ENCODE data around the gene SEPTIN8. TPM values are rescaled to one million over a fixed set of nuclear protein-coding genes. Genes with fewer than 3 reads are reported as not detected.

Gene SEPTIN8, protein sequence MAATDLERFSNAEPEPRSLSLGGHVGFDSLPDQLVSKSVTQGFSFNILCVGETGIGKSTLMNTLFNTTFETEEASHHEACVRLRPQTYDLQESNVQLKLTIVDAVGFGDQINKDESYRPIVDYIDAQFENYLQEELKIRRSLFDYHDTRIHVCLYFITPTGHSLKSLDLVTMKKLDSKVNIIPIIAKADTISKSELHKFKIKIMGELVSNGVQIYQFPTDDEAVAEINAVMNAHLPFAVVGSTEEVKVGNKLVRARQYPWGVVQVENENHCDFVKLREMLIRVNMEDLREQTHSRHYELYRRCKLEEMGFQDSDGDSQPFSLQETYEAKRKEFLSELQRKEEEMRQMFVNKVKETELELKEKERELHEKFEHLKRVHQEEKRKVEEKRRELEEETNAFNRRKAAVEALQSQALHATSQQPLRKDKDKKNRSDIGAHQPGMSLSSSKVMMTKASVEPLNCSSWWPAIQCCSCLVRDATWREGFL
- 34.9 and 35.9 TPM in 2 replicates for total RNA-seq

GRCh38 chr5:132777209-132778069, at the start of gene SEPTIN8:
SEPTIN8 (minus strand) TSS chr5:132777239; CDS start chr5:132777137, 102 bp downstream.
- peak; percentile 46 for DNase-seq (ENCODE audit: low spot score)
- peaks cover 29% of the 10 kb centered on the region for H3K4me1 Mint-ChIP-seq (ENCODE audit: low read depth)
- peak within 1 kb of the TSS; percentile 82 for H3K4me3 Mint-ChIP-seq (ENCODE audit: low read depth)
- intact Hi-C loops (cut with micrococcal nuclease) = loop anchor here (2.0 kb wide), 1 partner anchor 23 kb away; no protein-coding TSS in a partner anchor
- H3K27me3 Mint-ChIP-seq (ENCODE audit: low read depth) = peaks cover 65% of the 10 kb centered on the region
- peak within 1 kb of the TSS; percentile 76 for H3K27ac Mint-ChIP-seq
- H3K9me3 Mint-ChIP-seq = no peaks in the 10 kb centered on the region
- H3K36me3 Mint-ChIP-seq (ENCODE audit: low read depth) = peaks cover 2% of the 10 kb centered on the region

GRCh38 chr5:132826424-132827082, 49.5 kb upstream of the SEPTIN8 start:
- Mint-ChIP-seq H3K4me3 (ENCODE audit: low read depth) (peak overlapping the region; percentile 9), H3K4me1 (ENCODE audit: low read depth) (peaks cover 16% of the 10 kb centered on the region), H3K27me3 (ENCODE audit: low read depth) (peaks cover 69% of the 10 kb centered on the region), H3K9me3 (no peaks in the 10 kb centered on the region), H3K27ac (no peak overlapping the region), H3K36me3 (ENCODE audit: low read depth) (no peaks in the 10 kb centered on the region)
- intact Hi-C loops (cut with micrococcal nuclease) = no loop called here
- no peak for DNase-seq (ENCODE audit: low spot score)

GRCh38 chr5:132825834-132826391, 48.9 kb upstream of the SEPTIN8 start:
- Mint-ChIP-seq H3K4me1 (ENCODE audit: low read depth) (peaks cover 14% of the 10 kb centered on the region), H3K27ac (no peak overlapping the region), H3K27me3 (ENCODE audit: low read depth) (peaks cover 66% of the 10 kb centered on the region), H3K4me3 (ENCODE audit: low read depth) (peak overlapping the region; percentile 21), H3K36me3 (ENCODE audit: low read depth) (no peaks in the 10 kb centered on the region), H3K9me3 (no peaks in the 10 kb centered on the region)
- DNase-seq (ENCODE audit: low spot score) = no peak
- intact Hi-C loops (cut with micrococcal nuclease) = no loop called here

- Mint-ChIP-seq H3K27ac (no peak overlapping the region), H3K4me3 (ENCODE audit: low read depth) (peak overlapping the region; percentile 13), H3K36me3 (ENCODE audit: low read depth) (no peaks in the 10 kb centered on the region), H3K27me3 (ENCODE audit: low read depth) (peaks cover 66% of the 10 kb centered on the region), H3K9me3 (no peaks in the 10 kb centered on the region), H3K4me1 (ENCODE audit: low read depth) (peaks cover 17% of the 10 kb centered on the region)
- DNase-seq (ENCODE audit: low spot score) = no peak
- intact Hi-C loops (cut with micrococcal nuclease) = no loop called here
Observed at GRCh38 chr5:132825033-132825833, 48.2 kb upstream of the SEPTIN8 start.

DNA sequence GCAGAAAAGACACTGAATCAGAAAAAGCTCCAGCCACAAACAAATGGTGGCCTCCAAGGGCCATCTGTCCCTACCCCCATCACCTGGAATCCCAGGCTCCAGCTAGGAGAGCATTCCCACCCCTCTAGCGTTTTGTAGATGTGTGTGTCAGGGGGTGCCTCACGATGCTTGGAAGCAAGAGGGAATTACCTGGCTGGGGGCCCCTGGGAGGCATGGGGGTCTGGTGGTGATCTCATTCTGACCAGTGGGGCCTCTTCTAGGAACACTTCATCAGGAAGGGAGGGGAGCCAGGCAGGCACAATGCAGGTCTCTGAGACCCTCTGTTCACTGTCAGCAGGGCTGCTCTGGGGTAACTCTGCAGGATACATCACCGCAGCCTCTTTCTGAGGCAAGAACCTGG, 47.4 kb upstream of the SEPTIN8 start:
- peak overlapping the region; percentile 13 for H3K4me3 Mint-ChIP-seq (ENCODE audit: low read depth)
- peaks cover 65% of the 10 kb centered on the region for H3K27me3 Mint-ChIP-seq (ENCODE audit: low read depth)
- no peak overlapping the region for H3K27ac Mint-ChIP-seq
- H3K9me3 Mint-ChIP-seq = no peaks in the 10 kb centered on the region
- H3K36me3 Mint-ChIP-seq (ENCODE audit: low read depth) = no peaks in the 10 kb centered on the region
- intact Hi-C loops (cut with micrococcal nuclease) = loop anchor here (5.0 kb wide), 3 partner anchors 162 to 437 kb away; no protein-coding TSS in a partner anchor
- DNase-seq (ENCODE audit: low spot score) = no peak
- peaks cover 21% of the 10 kb centered on the region for H3K4me1 Mint-ChIP-seq (ENCODE audit: low read depth)

DNA sequence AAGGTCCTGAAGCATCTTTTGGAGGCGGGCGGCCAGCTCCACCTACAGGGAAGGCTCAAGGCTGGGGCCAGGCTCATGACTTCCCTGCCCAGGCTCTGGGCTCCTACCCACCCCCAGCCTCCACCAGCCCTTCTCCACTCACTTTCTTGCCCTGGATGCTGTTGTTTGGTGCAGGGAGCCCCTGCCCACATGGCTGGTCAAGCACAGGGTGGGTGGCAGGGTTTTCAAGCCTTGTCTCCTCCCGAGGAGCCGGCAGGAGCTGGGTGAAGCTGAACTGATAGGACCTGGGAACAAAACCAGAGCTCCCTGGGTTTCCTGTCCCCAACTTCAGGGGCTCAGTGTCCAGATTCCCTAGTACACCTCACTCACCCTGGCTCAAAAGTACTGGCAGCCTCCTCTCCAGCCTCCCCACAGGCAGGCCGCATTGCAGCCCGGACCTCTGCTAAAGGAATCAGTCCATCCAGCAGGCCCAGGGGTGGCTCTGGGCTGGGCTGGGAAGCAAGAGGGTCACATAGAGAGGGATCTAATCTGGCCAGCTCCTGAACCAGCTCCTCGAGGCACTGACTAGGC, 46.5 kb upstream of the SEPTIN8 start:
- intact Hi-C loops (cut with micrococcal nuclease) = loop anchor here (5.0 kb wide), 3 partner anchors 161 to 436 kb away; no protein-coding TSS in a partner anchor
- no peak for DNase-seq (ENCODE audit: low spot score)
- no peaks in the 10 kb centered on the region for H3K36me3 Mint-ChIP-seq (ENCODE audit: low read depth)
- peaks cover 23% of the 10 kb centered on the region for H3K4me1 Mint-ChIP-seq (ENCODE audit: low read depth)
- peaks cover 65% of the 10 kb centered on the region for H3K27me3 Mint-ChIP-seq (ENCODE audit: low read depth)
- H3K27ac Mint-ChIP-seq = no peak overlapping the region
- no peak overlapping the region for H3K4me3 Mint-ChIP-seq (ENCODE audit: low read depth)
- no peaks in the 10 kb centered on the region for H3K9me3 Mint-ChIP-seq

DNA sequence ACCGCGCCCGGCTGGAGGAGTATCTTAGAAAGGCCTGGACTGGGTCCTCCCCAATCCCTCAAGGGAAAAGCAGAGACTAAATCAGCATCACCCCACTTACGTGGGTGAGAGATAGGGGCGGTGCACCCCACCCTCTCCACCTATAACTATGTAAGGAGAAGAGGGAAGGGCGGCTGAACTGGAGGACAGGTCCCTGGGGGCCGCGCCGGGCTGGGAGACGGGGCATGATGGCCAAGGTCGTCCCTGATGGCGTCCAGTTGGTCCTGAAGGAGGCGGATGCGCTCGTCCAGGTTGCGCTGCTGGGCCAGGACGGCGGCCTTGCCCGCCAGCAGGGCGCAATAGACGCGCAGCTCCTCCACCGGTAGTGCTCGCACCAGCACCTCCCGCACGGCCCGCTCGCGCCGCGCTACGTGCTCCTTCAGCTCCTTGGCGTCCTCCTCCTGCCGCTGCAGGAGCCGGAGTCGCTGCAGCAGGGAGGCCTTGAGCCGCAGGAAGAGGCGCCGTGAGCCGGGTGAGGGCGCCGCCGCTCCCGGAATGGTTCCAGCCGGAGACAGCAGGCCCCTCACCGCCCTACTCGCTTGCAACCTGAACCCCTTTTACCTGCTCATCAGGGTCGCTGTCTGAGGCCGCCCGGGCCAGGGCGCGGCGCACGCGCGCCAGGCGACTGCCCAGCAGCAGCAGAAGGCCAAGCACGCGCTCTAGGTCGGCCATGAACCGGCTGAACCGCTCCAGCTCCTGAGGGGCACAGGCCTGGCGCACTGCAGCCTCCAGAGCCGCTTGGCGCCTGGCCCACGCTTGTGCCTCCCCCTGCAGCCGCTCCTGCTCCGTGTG, 45.8 kb upstream of the SEPTIN8 start:
- Mint-ChIP-seq H3K27ac (no peak overlapping the region), H3K9me3 (no peaks in the 10 kb centered on the region), H3K36me3 (ENCODE audit: low read depth) (no peaks in the 10 kb centered on the region), H3K4me3 (ENCODE audit: low read depth) (peak overlapping the region; percentile 13), H3K27me3 (ENCODE audit: low read depth) (peaks cover 62% of the 10 kb centered on the region), H3K4me1 (ENCODE audit: low read depth) (peaks cover 20% of the 10 kb centered on the region)
- no peak for DNase-seq (ENCODE audit: low spot score)
- intact Hi-C loops (cut with micrococcal nuclease) = loop anchor here (5.0 kb wide), 3 partner anchors 161 to 436 kb away; no protein-coding TSS in a partner anchor

GRCh38 chr5:132821791-132822190, 44.8 kb upstream of the SEPTIN8 start:
- no peak for DNase-seq (ENCODE audit: low spot score)
- H3K4me3 Mint-ChIP-seq (ENCODE audit: low read depth) = no peak overlapping the region
- H3K36me3 Mint-ChIP-seq (ENCODE audit: low read depth) = no peaks in the 10 kb centered on the region
- no peaks in the 10 kb centered on the region for H3K9me3 Mint-ChIP-seq
- peaks cover 60% of the 10 kb centered on the region for H3K27me3 Mint-ChIP-seq (ENCODE audit: low read depth)
- intact Hi-C loops (cut with micrococcal nuclease) = loop anchor here (2.0 to 5.0 kb wide), 5 partner anchors 71 to 434 kb away; no protein-coding TSS in a partner anchor
- peaks cover 17% of the 10 kb centered on the region for H3K4me1 Mint-ChIP-seq (ENCODE audit: low read depth)
- H3K27ac Mint-ChIP-seq = no peak overlapping the region

DNA sequence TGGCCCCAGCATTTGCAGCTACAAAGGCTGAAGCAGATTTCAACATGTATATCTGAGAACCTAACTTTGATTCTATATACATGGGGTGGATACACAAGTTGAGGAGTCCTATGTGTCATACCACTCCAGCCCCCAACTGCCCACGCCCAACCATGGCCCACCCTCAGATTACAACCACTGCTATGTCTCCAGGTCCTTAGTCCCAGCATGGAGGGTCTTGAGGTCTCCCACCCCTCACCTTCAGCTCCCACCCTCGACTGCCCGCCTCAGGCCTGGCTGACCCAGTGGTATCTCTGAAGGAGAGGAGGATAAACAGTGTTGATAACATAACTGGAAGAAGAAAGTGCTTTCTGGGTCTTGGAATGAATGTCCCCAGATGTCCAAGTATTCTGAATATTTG, 44.3 kb upstream of the SEPTIN8 start:
- Mint-ChIP-seq H3K27ac (no peak overlapping the region), H3K4me1 (ENCODE audit: low read depth) (peaks cover 15% of the 10 kb centered on the region), H3K4me3 (ENCODE audit: low read depth) (no peak overlapping the region), H3K36me3 (ENCODE audit: low read depth) (no peaks in the 10 kb centered on the region), H3K9me3 (no peaks in the 10 kb centered on the region), H3K27me3 (ENCODE audit: low read depth) (peaks cover 56% of the 10 kb centered on the region)
- intact Hi-C loops (cut with micrococcal nuclease) = loop anchor here (2.0 to 5.0 kb wide), 5 partner anchors 71 to 434 kb away; no protein-coding TSS in a partner anchor
- DNase-seq (ENCODE audit: low spot score) = no peak

DNA sequence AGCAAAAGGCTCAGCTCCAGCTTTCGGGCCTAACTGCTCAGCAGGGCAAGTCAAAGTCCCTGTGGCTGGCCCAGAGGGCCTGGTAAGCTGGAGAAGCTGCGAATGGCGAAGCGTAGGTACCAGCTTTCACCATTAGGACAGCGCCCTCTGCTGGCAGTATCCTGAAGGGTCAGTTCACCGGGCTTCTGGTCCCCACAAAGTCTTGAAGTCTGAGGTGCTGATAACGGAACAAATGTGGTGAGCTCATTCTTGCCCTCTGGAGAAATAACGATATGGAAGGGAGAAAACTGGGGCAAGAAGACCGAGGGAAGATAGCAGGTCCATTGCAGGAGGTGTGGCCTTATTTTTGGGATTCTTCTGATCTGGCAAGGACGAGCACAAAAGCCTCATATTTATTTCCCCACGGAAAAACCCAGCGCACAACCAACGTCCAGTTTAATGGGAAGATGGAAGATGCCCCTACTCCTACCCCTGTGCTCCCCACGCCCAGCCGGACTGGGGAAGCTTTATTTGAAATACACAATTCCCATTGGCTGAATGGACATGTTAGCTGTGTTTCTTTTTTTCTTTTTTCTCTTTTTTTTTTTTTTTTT, 43.2 kb upstream of the SEPTIN8 start:
- intact Hi-C loops (cut with micrococcal nuclease) = loop anchor here (1.0 to 5.0 kb wide), 6 partner anchors 69 to 433 kb away; no protein-coding TSS in a partner anchor
- H3K27ac Mint-ChIP-seq = no peak overlapping the region
- peaks cover 59% of the 10 kb centered on the region for H3K27me3 Mint-ChIP-seq (ENCODE audit: low read depth)

More for the DNA sequence above, 43.2 kb upstream of the SEPTIN8 start:
- Mint-ChIP-seq H3K4me1 (ENCODE audit: low read depth) (peaks cover 15% of the 10 kb centered on the region), H3K36me3 (ENCODE audit: low read depth) (no peaks in the 10 kb centered on the region), H3K4me3 (ENCODE audit: low read depth) (no peak overlapping the region), H3K9me3 (no peaks in the 10 kb centered on the region)
- peak; percentile 81 for DNase-seq (ENCODE audit: low spot score)

Data from activated T-helper 2 cell treated with anti-CD3 and anti-CD28 coated beads, Interferon-gamma antibody, Interleukin-2, Interleukin-4, amounts not matched to agents 10 μg/mL and 5 μg/mL and 100 μg/mL, durations not matched to agents 14 hours and 24 hours and 36 hours (primary cell).